ENCODE measurements around the gene ATP6V0E1. TPM values are rescaled to one million over a fixed set of nuclear protein-coding genes. Genes with fewer than 3 reads are reported as not detected.

ATP6V0E1 gene
- total RNA-seq, 2 experiments from 2014 or later: 122 to 129 TPM

DNA sequence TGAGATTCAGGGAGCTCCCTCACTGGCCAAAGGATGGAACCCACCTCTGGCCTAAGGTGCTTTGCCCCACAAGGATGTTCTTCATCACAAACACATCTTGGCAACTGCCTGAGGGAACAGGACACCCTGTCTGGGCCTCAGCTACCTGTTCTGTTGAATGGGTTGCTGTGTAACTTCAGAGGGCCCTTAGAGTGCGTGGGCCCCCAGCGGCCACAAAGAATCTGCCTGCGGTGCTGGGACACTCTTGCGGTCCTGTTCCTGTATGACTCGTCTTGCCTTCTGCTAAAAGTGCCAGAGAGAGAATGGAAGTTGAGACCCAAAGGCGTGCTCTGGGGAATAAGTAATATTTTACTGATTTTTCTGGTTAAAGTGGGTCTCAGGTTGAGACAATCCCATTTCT is 38.4 kb upstream of the ATP6V0E1 start:
- no peaks in the 10 kb centered on the region for H3K27me3 Mint-ChIP-seq (ENCODE audit: low read depth)
- ChIA-PET CTCF (no interaction called here), POLR2A (no interaction called here)
- DNase-seq (no peak), ATAC-seq (no peak)
- H3K36me3 Mint-ChIP-seq (ENCODE audit: low read depth): peaks cover 3% of the 10 kb centered on the region
- H3K9me3 Mint-ChIP-seq (ENCODE audit: insufficient read depth): no peaks in the 10 kb centered on the region
- no peak overlapping the region for H3K27ac Mint-ChIP-seq
- H3K4me1 Mint-ChIP-seq (ENCODE audit: low read depth): peaks cover 2% of the 10 kb centered on the region
- no peak overlapping the region for H3K4me3 Mint-ChIP-seq

DNA sequence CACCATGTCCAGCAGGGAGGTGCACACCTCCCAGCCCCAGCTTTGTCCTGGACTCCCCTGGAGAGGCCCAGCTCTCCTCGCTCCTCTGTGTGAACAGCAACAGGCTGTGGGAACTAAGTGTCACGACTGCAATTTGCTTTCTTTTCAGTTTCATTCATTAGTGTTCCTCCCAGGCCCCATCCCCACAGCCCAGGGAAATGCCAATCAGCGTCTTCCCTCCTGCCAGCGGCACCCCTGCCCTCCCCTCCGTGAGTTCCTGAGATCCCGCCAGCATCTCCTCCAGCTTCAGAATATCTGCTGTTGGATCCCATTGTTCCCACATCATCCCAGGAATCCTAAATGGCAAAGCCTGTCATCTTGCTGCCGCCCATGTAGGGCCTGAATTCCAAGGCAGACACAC is 37.4 kb upstream of the ATP6V0E1 start:
- Mint-ChIP-seq H3K27ac (no peak overlapping the region), H3K27me3 (ENCODE audit: low read depth) (no peaks in the 10 kb centered on the region), H3K4me3 (no peak overlapping the region), H3K4me1 (ENCODE audit: low read depth) (peaks cover 2% of the 10 kb centered on the region), H3K36me3 (ENCODE audit: low read depth) (peaks cover 3% of the 10 kb centered on the region), H3K9me3 (ENCODE audit: insufficient read depth) (no peaks in the 10 kb centered on the region)
- ChIA-PET CTCF (no interaction called here), POLR2A (no interaction called here)
- DNase-seq: no peak
- ATAC-seq: no peak

DNA sequence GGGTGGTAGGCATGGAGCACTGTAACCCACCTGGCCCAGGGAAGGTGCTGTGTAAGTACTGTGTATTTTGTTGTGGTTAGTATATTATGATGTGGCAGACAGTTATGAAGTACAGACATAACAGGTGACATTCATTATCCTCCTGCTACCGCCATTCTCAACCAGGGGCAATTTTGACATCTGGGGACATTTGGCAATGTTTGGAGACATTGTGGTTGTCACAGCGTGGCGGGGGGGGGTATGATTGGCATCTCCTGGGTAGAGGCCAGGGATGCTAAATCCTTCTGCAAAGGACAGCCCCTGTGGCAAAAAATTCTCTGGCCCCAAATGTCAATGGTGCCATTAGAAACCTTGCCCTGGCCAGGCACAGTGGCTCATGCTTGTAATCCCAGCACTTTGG is 34.1 kb upstream of the ATP6V0E1 start:
- Mint-ChIP-seq H3K36me3 (ENCODE audit: low read depth) (peaks cover 3% of the 10 kb centered on the region), H3K27me3 (ENCODE audit: low read depth) (no peaks in the 10 kb centered on the region), H3K27ac (no peak overlapping the region), H3K4me3 (no peak overlapping the region), H3K4me1 (ENCODE audit: low read depth) (no peaks in the 10 kb centered on the region), H3K9me3 (ENCODE audit: insufficient read depth) (no peaks in the 10 kb centered on the region)
- no peak for DNase-seq
- ChIA-PET CTCF (interaction anchor here (1.1 kb wide), 1 partner anchor 11 kb away, joined by 3 read pairs; no protein-coding TSS in a partner anchor), POLR2A (no interaction called here)
- no peak for ATAC-seq

DNA sequence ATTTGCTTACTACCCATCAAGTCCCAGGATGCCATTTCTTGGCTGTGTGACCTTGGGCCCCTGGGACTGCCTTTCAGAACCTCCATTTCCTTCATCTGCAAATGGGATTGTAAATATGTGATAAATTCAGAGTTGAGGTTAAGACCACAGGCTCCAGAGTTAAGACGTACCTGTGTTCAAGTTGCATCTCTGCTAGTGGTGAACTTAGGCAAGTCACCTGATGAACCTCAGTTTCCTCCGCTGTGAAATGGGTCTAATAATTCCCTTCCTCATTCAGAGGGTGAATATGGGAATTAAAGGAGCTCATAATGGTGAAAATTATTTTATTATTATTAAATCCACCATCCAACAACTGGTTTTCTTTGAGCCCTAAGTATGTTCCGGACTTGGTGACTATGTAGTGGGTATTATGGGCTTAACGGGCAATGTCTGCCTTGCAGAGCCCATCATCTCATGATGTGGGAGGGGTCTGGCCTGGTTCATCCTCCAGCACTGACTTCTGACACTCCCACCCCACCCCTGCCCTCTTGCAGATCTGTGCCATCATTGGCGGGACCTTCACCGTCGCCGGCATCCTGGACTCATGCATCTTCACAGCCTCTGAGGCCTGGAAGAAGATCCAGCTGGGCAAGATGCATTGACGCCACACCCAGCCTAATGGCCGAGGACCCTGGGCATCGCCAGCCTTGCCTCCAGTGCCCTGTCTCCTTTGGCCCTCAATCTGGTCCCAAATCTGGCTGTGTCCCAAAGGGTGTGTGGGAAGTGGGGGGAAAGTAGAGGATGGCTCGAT is 33.2 kb upstream of the ATP6V0E1 start:
- Mint-ChIP-seq H3K4me1 (ENCODE audit: low read depth) (no peaks in the 10 kb centered on the region), H3K4me3 (no peak overlapping the region), H3K36me3 (ENCODE audit: low read depth) (peaks cover 3% of the 10 kb centered on the region), H3K27me3 (ENCODE audit: low read depth) (no peaks in the 10 kb centered on the region), H3K9me3 (ENCODE audit: insufficient read depth) (no peaks in the 10 kb centered on the region), H3K27ac (no peak overlapping the region)
- no peak for DNase-seq
- POLR2A ChIA-PET: no interaction called here
- CTCF ChIA-PET: no interaction called here
- no peak for ATAC-seq

GRCh38 chr5:172951371-172952033 is 32.1 kb upstream of the ATP6V0E1 start:
- H3K27ac Mint-ChIP-seq: no peak overlapping the region
- no peaks in the 10 kb centered on the region for H3K27me3 Mint-ChIP-seq (ENCODE audit: low read depth)
- CTCF ChIA-PET: interaction anchor here (0.9 to 1.0 kb wide), 2 partner anchors 19 to 237 kb away, joined by 3 to 4 read pairs; no protein-coding TSS in a partner anchor
- no peaks in the 10 kb centered on the region for H3K9me3 Mint-ChIP-seq (ENCODE audit: insufficient read depth)
- DNase-seq: no peak
- H3K4me3 Mint-ChIP-seq: no peak overlapping the region
- no peaks in the 10 kb centered on the region for H3K36me3 Mint-ChIP-seq (ENCODE audit: low read depth)
- ATAC-seq: no peak
- POLR2A ChIA-PET: no interaction called here
- no peaks in the 10 kb centered on the region for H3K4me1 Mint-ChIP-seq (ENCODE audit: low read depth)

DNA sequence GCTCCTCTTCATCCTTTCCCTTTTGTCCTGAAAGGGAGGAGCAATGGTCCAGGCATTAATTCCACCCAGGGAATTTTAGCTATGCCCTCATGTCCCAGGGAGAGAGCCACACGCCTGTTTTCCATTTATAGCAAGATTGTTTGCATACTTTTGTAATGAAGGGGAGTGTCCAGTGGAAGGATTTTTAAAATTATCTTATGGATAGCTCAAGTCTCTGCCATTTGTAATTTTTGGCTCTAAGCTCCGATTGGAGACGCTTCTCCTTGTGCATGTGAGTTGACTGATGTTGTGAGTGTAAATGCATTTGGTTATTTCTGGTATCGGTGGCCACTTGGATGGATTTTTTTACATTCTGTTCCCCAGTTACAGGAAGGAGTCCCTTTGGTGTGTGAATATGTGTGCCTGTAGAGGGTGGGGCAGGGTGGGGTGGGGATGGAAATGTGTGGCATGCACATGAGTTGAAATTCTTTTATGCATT is 31.5 kb upstream of the ATP6V0E1 start:
- POLR2A ChIA-PET: interaction anchor here (0.7 kb wide), 1 partner anchor 30 kb away, joined by 3 read pairs; no protein-coding TSS in a partner anchor
- Mint-ChIP-seq H3K4me1 (ENCODE audit: low read depth) (peaks cover under 1% of the 10 kb centered on the region), H3K9me3 (ENCODE audit: insufficient read depth) (no peaks in the 10 kb centered on the region), H3K27ac (no peak overlapping the region), H3K36me3 (ENCODE audit: low read depth) (no peaks in the 10 kb centered on the region), H3K4me3 (no peak overlapping the region), H3K27me3 (ENCODE audit: low read depth) (peaks cover 1% of the 10 kb centered on the region)
- ATAC-seq (no peak), DNase-seq (no peak)
- CTCF ChIA-PET: interaction anchor here (0.9 to 1.0 kb wide), 2 partner anchors 19 to 237 kb away, joined by 3 to 4 read pairs; no protein-coding TSS in a partner anchor

DNA sequence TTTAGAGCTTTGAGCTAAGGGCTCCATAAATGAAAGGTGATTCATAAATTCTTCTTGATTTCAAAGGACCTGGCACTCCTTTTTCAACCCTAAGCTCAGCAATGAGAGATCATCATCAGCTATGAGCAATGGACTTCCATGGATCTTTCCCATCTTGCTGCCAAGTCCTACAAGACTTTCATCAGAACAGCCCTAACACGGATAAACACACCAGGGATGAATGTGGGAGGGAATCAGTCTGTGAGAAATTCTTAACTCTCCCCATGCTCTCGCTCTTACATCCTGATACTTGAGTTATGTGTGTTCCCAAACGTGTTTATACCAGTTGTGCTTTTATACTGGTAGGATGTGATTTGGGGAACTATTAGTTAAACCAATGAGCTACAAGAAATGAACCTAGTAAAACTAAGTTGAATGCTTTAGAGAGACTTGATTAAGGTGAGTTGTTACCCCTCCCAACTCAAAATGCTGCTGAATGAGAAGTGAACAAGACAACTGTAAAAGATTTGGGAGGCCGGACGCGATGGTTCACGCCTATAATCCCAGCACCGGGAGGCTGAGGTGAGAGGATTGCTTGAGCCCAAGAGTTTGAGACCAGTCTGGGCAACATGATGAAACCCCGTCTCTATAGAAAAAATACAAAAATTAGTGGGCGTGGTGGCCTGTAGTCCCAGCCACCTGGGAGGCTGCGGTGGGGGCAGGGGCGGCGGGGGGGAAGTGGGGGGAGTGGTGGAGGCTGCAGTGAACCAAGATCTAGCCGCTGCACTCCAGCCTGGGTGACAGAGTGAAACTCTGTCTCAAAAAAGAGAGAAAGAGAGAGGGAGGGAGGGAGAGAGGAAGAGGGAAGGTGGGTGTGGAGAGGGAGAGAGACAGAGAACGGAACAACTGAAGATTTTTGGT is 29.5 kb upstream of the ATP6V0E1 start:
- no peak for ATAC-seq
- no peak for DNase-seq
- H3K4me1 Mint-ChIP-seq (ENCODE audit: low read depth): peaks cover 11% of the 10 kb centered on the region
- ChIA-PET POLR2A (no interaction called here), CTCF (interaction anchor here (1.0 to 1.6 kb wide), 2 partner anchors 20 to 239 kb away, joined by 4 to 5 read pairs; no protein-coding TSS in a partner anchor)
- no peaks in the 10 kb centered on the region for H3K9me3 Mint-ChIP-seq (ENCODE audit: insufficient read depth)
- H3K36me3 Mint-ChIP-seq (ENCODE audit: low read depth): no peaks in the 10 kb centered on the region
- no peak overlapping the region for H3K4me3 Mint-ChIP-seq
- peaks cover 5% of the 10 kb centered on the region for H3K27me3 Mint-ChIP-seq (ENCODE audit: low read depth)
- H3K27ac Mint-ChIP-seq: no peak overlapping the region

DNA sequence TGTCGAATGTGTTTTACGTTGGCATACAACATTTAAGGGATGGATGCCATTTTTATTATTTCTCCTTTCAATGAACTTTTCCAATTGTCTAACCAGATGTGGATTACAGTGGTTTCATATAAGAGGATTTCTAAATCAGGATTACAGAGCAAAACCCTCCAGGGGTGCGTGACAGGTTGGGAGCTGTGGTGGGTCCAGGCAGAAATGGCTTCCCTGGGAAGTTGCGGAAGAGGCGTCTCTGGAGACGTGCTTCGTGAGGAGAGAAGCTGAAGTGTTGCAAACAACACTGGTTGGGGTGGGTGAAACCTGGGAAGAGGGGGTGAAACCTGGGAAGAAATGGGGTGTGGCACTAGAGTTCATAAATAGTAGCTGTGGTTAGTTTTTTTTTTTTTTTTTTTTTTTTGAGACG is 28.8 kb upstream of the ATP6V0E1 start:
- H3K4me1 Mint-ChIP-seq (ENCODE audit: low read depth): peaks cover 15% of the 10 kb centered on the region
- no peak for ATAC-seq
- peaks cover 5% of the 10 kb centered on the region for H3K27me3 Mint-ChIP-seq (ENCODE audit: low read depth)
- no peak overlapping the region for H3K27ac Mint-ChIP-seq
- no peaks in the 10 kb centered on the region for H3K9me3 Mint-ChIP-seq (ENCODE audit: insufficient read depth)
- DNase-seq: no peak
- peaks cover 3% of the 10 kb centered on the region for H3K36me3 Mint-ChIP-seq (ENCODE audit: low read depth)
- H3K4me3 Mint-ChIP-seq: no peak overlapping the region
- ChIA-PET POLR2A (no interaction called here), CTCF (interaction anchor here (1.4 kb wide), 1 partner anchor 242 kb away, joined by 4 read pairs; no protein-coding TSS in a partner anchor)

GRCh38 chr5:172956228-172956627 is 27.3 kb upstream of the ATP6V0E1 start:
- peaks cover 5% of the 10 kb centered on the region for H3K27me3 Mint-ChIP-seq (ENCODE audit: low read depth)
- H3K4me1 Mint-ChIP-seq (ENCODE audit: low read depth): peaks cover 27% of the 10 kb centered on the region
- DNase-seq (no peak), ATAC-seq (no peak)
- CTCF ChIA-PET: interaction anchor here (1.4 kb wide), 1 partner anchor 244 kb away, joined by 4 read pairs; no protein-coding TSS in a partner anchor
- no peaks in the 10 kb centered on the region for H3K9me3 Mint-ChIP-seq (ENCODE audit: insufficient read depth)
- H3K27ac Mint-ChIP-seq: no peak overlapping the region
- peaks cover 4% of the 10 kb centered on the region for H3K36me3 Mint-ChIP-seq (ENCODE audit: low read depth)
- POLR2A ChIA-PET: no interaction called here
- no peak overlapping the region for H3K4me3 Mint-ChIP-seq

DNA sequence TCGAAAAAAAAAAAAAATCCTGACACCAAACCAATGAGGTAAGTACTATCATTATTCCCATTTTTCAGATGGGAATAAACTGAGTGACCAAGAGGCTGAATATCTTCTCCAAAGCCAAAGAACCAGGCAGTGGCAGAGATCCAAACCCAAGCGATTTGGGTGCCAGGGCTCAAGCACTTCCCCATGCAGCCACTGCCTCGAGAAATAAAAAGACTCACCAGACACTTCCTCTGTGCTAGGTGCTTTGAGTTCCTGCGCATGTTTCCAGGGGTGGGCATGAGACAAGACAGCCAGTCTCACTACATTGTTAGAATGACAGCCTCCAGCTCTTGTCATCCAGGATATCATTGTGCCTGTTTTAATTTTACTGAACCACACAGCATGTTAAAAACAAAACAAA is 26.6 kb upstream of the ATP6V0E1 start:
- no peaks in the 10 kb centered on the region for H3K9me3 Mint-ChIP-seq (ENCODE audit: insufficient read depth)
- ChIA-PET CTCF (no interaction called here), POLR2A (no interaction called here)
- DNase-seq: no peak
- H3K4me1 Mint-ChIP-seq (ENCODE audit: low read depth): peaks cover 32% of the 10 kb centered on the region
- H3K36me3 Mint-ChIP-seq (ENCODE audit: low read depth): peaks cover 11% of the 10 kb centered on the region
- ATAC-seq: no peak
- no peak overlapping the region for H3K27ac Mint-ChIP-seq
- no peak overlapping the region for H3K4me3 Mint-ChIP-seq
- H3K27me3 Mint-ChIP-seq (ENCODE audit: low read depth): peaks cover 5% of the 10 kb centered on the region

GRCh38 chr5:172957458-172957857 is 26.1 kb upstream of the ATP6V0E1 start:
- ChIA-PET CTCF (no interaction called here), POLR2A (no interaction called here)
- Mint-ChIP-seq H3K9me3 (ENCODE audit: insufficient read depth) (no peaks in the 10 kb centered on the region), H3K4me3 (no peak overlapping the region), H3K36me3 (ENCODE audit: low read depth) (peaks cover 12% of the 10 kb centered on the region), H3K4me1 (ENCODE audit: low read depth) (peaks cover 32% of the 10 kb centered on the region), H3K27ac (no peak overlapping the region), H3K27me3 (ENCODE audit: low read depth) (peaks cover 5% of the 10 kb centered on the region)
- no peak for DNase-seq
- no peak for ATAC-seq

All from activated CD8-positive, alpha-beta T cell treated with anti-CD3 and anti-CD28 coated beads, Interleukin-2, amount 10 ng/mL, durations not matched to agents 7 days and 5 days (primary cell).